Right lobe of liver (tissue), 6 donors: ENCODE measurements around the gene VAMP5. TPM values are rescaled to one million over a fixed set of nuclear protein-coding genes. Genes with fewer than 3 reads are reported as not detected.
"Not testable (repeated sequence)": the region's sequence is repeated elsewhere in the genome, so short reads cannot be mapped to it uniquely, and the experiment has no call there.

Experiments
- ATAC-seq, 4 donors: fragments of 200-7000 bp; cut with Tn5 transposase; one replicate each; pipeline ENCODE4 v1.9.1; 2020; ENCODE audit warnings: mild to moderate bottlenecking in 4 of 4, moderate library complexity in 4 of 4
- DNase-seq, 3 donors: peaks; one replicate each; pipeline ENCODE4 v3.0.0-alpha.2; 2020
- H3K27ac ChIP-seq, 3 donors: fragments of 200-600 bp; one replicate each; pipeline ENCODE4 v1.8.0; 2022
- H3K27me3 ChIP-seq, 2 donors: fragments of 200-600 bp; one replicate each; pipeline ENCODE4 v1.8.0; 2022
- H3K36me3 ChIP-seq, 4 donors: fragments of 200-600 bp; sonication (generic) in 1 of 4; one replicate each; pipeline versions ENCODE4 v1.5.1 to v1.8.0; 2017 to 2022; ENCODE audit warnings: control low read depth in 1 of 4
- H3K4me1 ChIP-seq, 4 donors: fragments of 200-600 bp; sonication (generic) in 1 of 4; one replicate each; pipeline versions ENCODE4 v1.5.1 to v1.8.0; 2017 to 2022; ENCODE audit warnings: control low read depth in 1 of 4
- H3K4me3 ChIP-seq, 3 donors: fragments of 200-600 bp; one replicate each; pipeline ENCODE4 v1.8.0; 2022
- H3K9me3 ChIP-seq, 4 donors: fragments of 200-600 bp; sonication (generic) in 1 of 4; one replicate each; pipeline versions ENCODE4 v1.5.1 to v1.8.0; 2017 to 2022; ENCODE audit warnings: control low read depth in 1 of 4
- CTCF ChIP-seq, 4 donors: fragments of 200-600 bp in 3 of 4; fragments of 450-650 bp in 1 of 4; IDR thresholded peaks; one replicate each; pipeline versions ENCODE4 v1.5.1 to v1.8.0; 2016 to 2022; ENCODE audit warnings: antibody characterized with exemption in 4 of 4, mild to moderate bottlenecking in 2 of 4
- POLR2A ChIP-seq: fragments of 450-650 bp; IDR thresholded peaks from one replicate; pipeline ENCODE4 v1.6.1; 2017; ENCODE audit warnings: antibody characterized with exemption, mild to moderate bottlenecking
- WGBS: methylation state at CpG from one replicate; pipeline ENCODE4 v1.1.6; 2018; ENCODE audit warnings: low coverage, low lambda C conversion rate; ENCODE audit not compliant: insufficient coverage; ENCODE audit errors: missing lambda C conversion rate; 5-methylcytosine and 5-hydroxymethylcytosine counted together
- intact Hi-C, 2 donors: fragments of 100-400 bp; cut with DNase I; formaldehyde crosslinking; loops; one replicate each; pipeline versions ENCODE4 v1.11.2 to v1.14.1; 2022
- total RNA-seq, 6 experiments: library from RNA; depleted of rRNA in 2 of 6; stranded (reverse); fragments of >200 nt in 2 of 6; fragmentation: NEBNext Ultra II Directional in 3 of 6; extraction: Animal tissue kit (Norgen Biotek cat#: 25700) in 3 of 6; gene quantifications; one replicate each; pipeline versions ENCODE4 v1.1.0 to v1.2.4, GENCODE V29; 2016 to 2023
- donor health status: DM: no; HTN: yes; CAD: no.
- donor health status: DM: no; HTN: no; CAD: no.
- donor health status: DM: no; HTN: no; CAD: no.
- donor health status: DM: no; HTN: yes; CAD: no.
- donor health status: DM: no; HTN: yes; CAD: no.

VAMP5 gene
- total RNA-seq, 6 experiments from 2014 or later: 27.2 to 50.1 (median 34.7) TPM

- Histone ChIP-seq H3K27me3 (no peaks in the 10 kb centered on the region), H3K36me3 (no peaks in the 10 kb centered on the region), H3K9me3 (no peaks in the 10 kb centered on the region), H3K4me3 (no peak overlapping the region), H3K27ac (peak overlapping the region; percentile 53 to 68 (median 65)), H3K4me1 (peaks cover 2 to 54% (median 20%) of the 10 kb centered on the region in 4 donors)
- DNase-seq (peak in 2 of 3 donors; percentile 62 to 69), ATAC-seq (peak; percentile 37 to 61 (median 54))
- no peak for TF ChIP-seq CTCF (IDR thresholded peaks at IDR 0.05)
- TF ChIP-seq POLR2A: no peak
- intact Hi-C loops: no loop called here
- 4% methylated on average over 6 of the region's 7 CpGs for WGBS
Observed at GRCh38 chr2:85589982-85590791, 6.0 kb downstream of the VAMP5 start.

- no peaks in the 10 kb centered on the region for H3K27me3 ChIP-seq
- WGBS: 67% methylated on average over 2 of the region's 2 CpGs
- intact Hi-C loops: no loop called here
- TF ChIP-seq POLR2A (no peak), CTCF (IDR thresholded peaks at IDR 0.05) (no peak)
- ATAC-seq (no peak), DNase-seq (no peak)
- no peak overlapping the region for H3K4me3 ChIP-seq
- peaks cover 0 to 48% (median 16%) of the 10 kb centered on the region in 4 donors for H3K4me1 ChIP-seq
- no peaks in the 10 kb centered on the region for H3K36me3 ChIP-seq
- peak overlapping the region in 2 of 3 donors; percentile 53 to 65 for H3K27ac ChIP-seq
- H3K9me3 ChIP-seq: no peaks in the 10 kb centered on the region
Observed at GRCh38 chr2:85590950-85591349, 6.7 kb downstream of the VAMP5 start.

GRCh38 chr2:85591563-85591962 lies 7.3 kb downstream of the VAMP5 start:
- Histone ChIP-seq H3K4me3 (no peak overlapping the region), H3K9me3 (no peaks in the 10 kb centered on the region), H3K4me1 (peaks cover 0 to 54% (median 16%) of the 10 kb centered on the region in 4 donors), H3K36me3 (no peaks in the 10 kb centered on the region), H3K27ac (peak overlapping the region in 2 of 3 donors; percentile 53 to 65), H3K27me3 (no peaks in the 10 kb centered on the region)
- DNase-seq: no peak
- TF ChIP-seq POLR2A (no peak), CTCF (IDR thresholded peaks at IDR 0.05) (no peak)
- intact Hi-C loops: no loop called here
- WGBS: 75% methylated on average over 9 of the region's 12 CpGs
- no peak for ATAC-seq

GRCh38 chr2:85592299-85592698 lies 8.1 kb downstream of the VAMP5 start:
- WGBS: 100% methylated on average over 2 of the region's 9 CpGs
- H3K9me3 ChIP-seq, intact Hi-C loops, ATAC-seq, DNase-seq, H3K36me3 ChIP-seq, H3K27me3 ChIP-seq, H3K4me3 ChIP-seq, H3K27ac ChIP-seq: not testable (repeated sequence)
- peaks cover 0 to 57% (median 19%) of the 10 kb centered on the region in 4 donors for H3K4me1 ChIP-seq

- ATAC-seq: peak in 1 of 4 donors; percentile 17
- intact Hi-C loops: no loop called here
- whole genome bisulfite sequencing: no CpG with 5 or more reads among the region's 3 CpGs
Observed at GRCh38 chr2:85593023-85593422, 8.8 kb downstream of the VAMP5 start.

More at GRCh38 chr2:85593023-85593422, 8.8 kb downstream of the VAMP5 start:
- TF ChIP-seq POLR2A (no peak), CTCF (IDR thresholded peaks at IDR 0.05) (no peak)
- Histone ChIP-seq H3K36me3 (peaks cover 0 to 7% (median 3%) of the 10 kb centered on the region in 4 donors), H3K9me3 (no peaks in the 10 kb centered on the region), H3K4me1 (peaks cover 0 to 62% (median 23%) of the 10 kb centered on the region in 4 donors), H3K27me3 (no peaks in the 10 kb centered on the region), H3K27ac (no peak overlapping the region), H3K4me3 (no peak overlapping the region)
- DNase-seq: peak in 1 of 3 donors; percentile 76
